ENCODE measurements around the gene CHID1. TPM values are rescaled to one million over a fixed set of nuclear protein-coding genes. Genes with fewer than 3 reads are reported as not detected.

Gene CHID1
- total RNA-seq, 4 donors from 2014 or later, result 75.0 to 144 (median 93.8) TPM

- Histone ChIP-seq H3K9me3 (no peaks in the 10 kb centered on the region), H3K4me3 (replicated peaks in 1 of 3) (no peak overlapping the region), H3K27me3 (no peaks in the 10 kb centered on the region), H3K4me1 (no peaks in the 10 kb centered on the region), H3K27ac (no peak overlapping the region), H3K36me3 (peaks cover 0 to 6% of the 10 kb centered on the region in 2 donors)
- intact Hi-C loops (cut with DNase I), result no loop called here
- WGBS, 2 donors, result 72 to 93% methylated on average over 3 to 5 of the region's 8 CpGs
- no peak for DNase-seq
- TF ChIP-seq CTCF (IDR thresholded peaks at IDR 0.05) (no peak), POLR2A (IDR thresholded peaks at IDR 0.05) (no peak)
Measured at GRCh38 chr11:870418-870817, 40.2 kb downstream of the CHID1 start.

- Histone ChIP-seq H3K4me3 (replicated peaks in 1 of 3) (no peak overlapping the region), H3K9me3 (no peaks in the 10 kb centered on the region), H3K4me1 (no peaks in the 10 kb centered on the region), H3K27me3 (no peaks in the 10 kb centered on the region), H3K36me3 (peaks cover 0 to 9% of the 10 kb centered on the region in 2 donors), H3K27ac (no peak overlapping the region)
- WGBS, 2 donors, result 81 to 92% methylated on average over 4 to 6 of the region's 8 CpGs
- no peak for DNase-seq
- intact Hi-C loops (cut with DNase I), result no loop called here
- peak in 1 of 6 experiments; percentile 8 for TF ChIP-seq CTCF (IDR thresholded peaks at IDR 0.05)
- TF ChIP-seq POLR2A (IDR thresholded peaks at IDR 0.05), result no peak
Measured at GRCh38 chr11:870127-870413, 40.5 kb downstream of the CHID1 start.

- no peaks in the 10 kb centered on the region for H3K4me1 ChIP-seq
- H3K36me3 ChIP-seq, result peaks cover under 1 to 12% of the 10 kb centered on the region in 2 donors
- no peaks in the 10 kb centered on the region for H3K9me3 ChIP-seq
- DNase-seq, result no peak
- intact Hi-C loops (cut with DNase I), result no loop called here
- H3K27me3 ChIP-seq, result no peaks in the 10 kb centered on the region
- no peak for TF ChIP-seq POLR2A (IDR thresholded peaks at IDR 0.05)
- no peak for TF ChIP-seq CTCF (IDR thresholded peaks at IDR 0.05)
- H3K4me3 ChIP-seq (replicated peaks in 1 of 3), result no peak overlapping the region
- WGBS, 2 donors, result 83 to 90% methylated on average over 4 to 14 of the region's 25 CpGs
- H3K27ac ChIP-seq, result no peak overlapping the region
Measured at GRCh38 chr11:869399-870126, 41.0 kb downstream of the CHID1 start.

GRCh38 chr11:868802-869201 is 41.8 kb downstream of the CHID1 start:
- Histone ChIP-seq H3K27ac (no peak overlapping the region), H3K27me3 (no peaks in the 10 kb centered on the region), H3K36me3 (peaks cover 4 to 15% of the 10 kb centered on the region in 2 donors), H3K4me1 (no peaks in the 10 kb centered on the region), H3K4me3 (replicated peaks in 1 of 3) (no peak overlapping the region), H3K9me3 (no peaks in the 10 kb centered on the region)
- TF ChIP-seq CTCF (IDR thresholded peaks at IDR 0.05) (no peak), POLR2A (IDR thresholded peaks at IDR 0.05) (no peak)
- DNase-seq, result no peak
- intact Hi-C loops (cut with DNase I), result no loop called here
- 89 to 94% methylated on average over 5 to 12 of the region's 12 CpGs for WGBS, 2 donors

- peak in 1 of 2 donors; percentile 24 for DNase-seq
- intact Hi-C loops (cut with DNase I), result no loop called here
- 84 to 89% methylated on average over 12 to 17 of the region's 17 CpGs for WGBS, 2 donors
- Histone ChIP-seq H3K4me3 (replicated peaks in 1 of 3) (no peak overlapping the region), H3K4me1 (no peaks in the 10 kb centered on the region), H3K27me3 (no peaks in the 10 kb centered on the region), H3K27ac (no peak overlapping the region), H3K36me3 (peaks cover 4 to 17% of the 10 kb centered on the region in 2 donors), H3K9me3 (no peaks in the 10 kb centered on the region)
- TF ChIP-seq POLR2A (IDR thresholded peaks at IDR 0.05) (no peak), CTCF (IDR thresholded peaks at IDR 0.05) (no peak)
Measured at GRCh38 chr11:868394-868793, 42.2 kb downstream of the CHID1 start.
